Stimulated activated CD8-positive, alpha-beta memory T cell treated with anti-CD3 and anti-CD28 coated beads, Interleukin-15, amount 100 ng/mL, for 4 hours (primary cell): ENCODE data around the gene FAM177A1.
"Not testable (repeated sequence)": the region's sequence is repeated elsewhere in the genome, so short reads cannot be mapped to it uniquely, and the experiment has no call there.

Experiments used
- DNase-seq, 2 donors: peaks; one replicate each; pipeline ENCODE4 v3.0.0-alpha.2; 2020; ENCODE audit warnings: low read depth in 2 of 2

The FAM177A1 gene

GRCh38 chr14:35061113-35061791 lies 15.2 kb downstream of the FAM177A1 start:
- DNase-seq, result not testable (repeated sequence)

- DNase-seq, result not testable (repeated sequence)
Observed at GRCh38 chr14:35065731-35066130, 19.7 kb downstream of the FAM177A1 start.

DNA sequence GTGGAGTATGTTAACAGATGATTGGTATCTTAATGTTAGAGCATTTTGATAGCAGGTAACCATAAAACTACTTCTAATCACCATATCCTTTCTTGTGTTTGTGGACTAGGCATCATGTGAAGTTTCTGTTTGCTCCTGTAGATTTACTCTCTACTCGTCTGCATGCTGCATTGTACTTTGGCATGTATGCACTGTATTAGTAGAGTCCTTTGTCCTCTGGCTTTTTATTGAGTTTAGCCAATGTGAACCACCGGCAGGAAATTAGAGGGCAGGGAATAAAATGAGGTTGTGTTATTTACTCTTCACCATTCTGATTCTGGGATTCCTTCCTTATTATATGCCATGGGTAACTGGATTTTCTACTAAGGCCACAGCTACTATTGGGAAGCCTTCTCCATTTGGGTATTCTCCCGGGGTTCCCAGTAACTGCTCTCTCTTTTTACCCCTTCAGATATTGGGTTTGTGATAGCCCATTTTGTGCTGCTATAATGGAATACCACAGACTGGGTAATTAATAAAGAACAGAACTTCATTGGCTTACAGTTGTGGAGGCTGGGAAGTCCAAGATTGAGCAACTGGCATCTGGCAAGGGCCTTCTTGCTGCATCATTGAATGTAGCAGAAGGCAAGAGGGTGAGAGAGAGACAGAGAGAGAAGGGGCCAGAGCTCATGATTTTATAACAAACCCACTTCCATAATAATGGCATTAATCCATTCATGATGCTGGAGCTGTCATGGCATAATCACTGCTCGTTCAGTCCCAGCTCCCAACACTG lies 22.4 kb downstream of the FAM177A1 start:
- DNase-seq, result no peak

DNA sequence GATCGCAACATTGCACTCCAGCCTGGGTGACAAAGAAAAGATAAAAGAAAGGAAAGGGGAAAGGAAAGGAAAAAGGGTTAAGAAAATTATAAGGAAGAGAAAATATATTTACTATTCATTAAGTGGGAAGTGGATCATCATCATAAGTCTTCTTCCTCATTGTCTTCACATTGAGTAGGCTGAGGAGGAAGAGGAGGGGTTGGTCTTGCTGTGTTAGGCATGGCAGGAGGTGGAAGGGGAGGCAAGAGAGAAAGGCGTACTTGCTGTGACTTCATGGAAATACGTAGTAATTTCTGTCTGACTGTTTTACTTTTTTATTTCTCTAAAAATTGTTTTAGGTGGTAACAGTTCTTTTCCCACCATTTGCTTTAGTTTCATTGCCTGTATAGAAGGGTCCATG lies 26.2 kb downstream of the FAM177A1 start:
- no peak for DNase-seq

DNA sequence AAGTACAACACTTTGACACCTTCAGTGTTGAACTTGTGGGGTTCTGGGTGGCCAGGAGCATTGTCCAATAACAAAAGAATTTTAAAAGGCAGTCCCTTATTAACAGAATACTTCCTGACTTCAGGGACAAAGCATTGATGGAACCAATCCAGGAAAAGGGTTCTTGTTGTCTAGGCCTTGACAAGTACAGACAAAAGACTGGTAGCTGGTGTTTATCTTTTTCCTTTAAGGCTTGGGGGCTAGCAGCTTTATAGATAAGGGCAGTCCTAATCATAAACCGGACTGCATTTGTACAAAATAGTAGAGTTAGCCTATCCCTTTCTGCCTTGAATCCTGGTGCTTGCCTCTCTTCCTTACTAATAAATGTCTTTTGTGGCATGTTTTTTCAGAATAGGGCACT lies 27.4 kb downstream of the FAM177A1 start:
- DNase-seq, result no peak

DNA sequence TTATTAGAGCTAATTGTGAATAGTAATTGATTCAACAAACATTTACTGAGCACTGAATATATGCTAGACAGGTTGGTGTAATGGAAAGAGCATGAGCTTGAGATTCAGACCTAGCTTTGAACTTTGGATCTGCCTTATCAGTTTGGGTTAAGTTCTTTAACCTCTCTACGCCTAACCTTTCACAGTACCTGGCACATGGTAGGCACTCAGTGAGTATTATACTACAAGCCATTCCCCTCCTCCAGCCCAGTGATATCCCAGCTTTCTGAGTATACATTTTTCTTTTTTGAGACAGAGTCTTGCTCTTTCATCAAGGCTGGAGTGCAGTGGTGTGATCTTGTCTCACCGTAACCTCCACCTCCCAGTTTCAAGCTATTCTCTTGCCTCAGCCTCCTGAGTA lies 32.0 kb downstream of the FAM177A1 start:
- no peak for DNase-seq

DNA sequence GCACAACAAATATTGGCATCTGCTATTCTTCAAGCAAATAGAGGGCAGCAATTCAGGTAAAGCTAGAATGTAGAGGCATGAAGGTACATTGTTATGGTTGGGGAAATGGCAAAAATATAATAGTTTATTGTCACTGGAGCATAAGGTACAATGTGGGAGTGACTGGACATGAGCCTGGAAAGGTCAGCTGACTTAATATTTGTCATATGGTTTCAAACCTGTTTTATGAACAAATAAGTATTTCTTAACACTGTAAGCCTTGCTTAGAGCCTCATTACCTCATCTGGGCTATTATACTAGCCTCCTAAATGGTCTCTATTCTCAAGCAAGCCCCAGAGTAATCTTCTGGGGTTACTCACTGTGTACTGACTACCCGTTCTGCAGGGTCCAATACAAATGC lies 33.7 kb downstream of the FAM177A1 start:
- DNase-seq, result no peak

- no peak for DNase-seq
Observed at GRCh38 chr14:35083530-35084150, 37.6 kb downstream of the FAM177A1 start.

- DNase-seq, result no peak
Observed at GRCh38 chr14:35085441-35085840, 39.4 kb downstream of the FAM177A1 start.

GRCh38 chr14:35088514-35088913 lies 42.4 kb downstream of the FAM177A1 start:
- no peak for DNase-seq

DNA sequence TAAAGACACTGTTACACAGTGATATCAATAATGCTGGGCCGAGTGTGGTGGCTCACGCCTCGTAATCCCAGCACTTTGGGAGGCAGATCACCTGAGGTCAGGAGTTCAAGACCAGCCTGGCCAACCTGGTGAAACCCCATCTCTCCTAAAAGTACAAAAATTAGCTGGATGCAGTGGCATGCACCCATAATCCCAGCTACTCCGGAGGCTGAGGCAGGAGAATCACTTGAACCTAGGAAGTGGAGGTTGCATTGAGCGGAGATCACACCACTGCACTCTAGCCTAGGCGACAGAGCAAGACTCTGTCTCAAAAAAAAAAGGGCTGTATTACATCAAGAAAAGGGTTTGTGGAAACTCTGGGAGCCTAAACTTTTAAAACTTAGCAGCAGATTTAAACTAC lies 48.6 kb downstream of the FAM177A1 start:
- not testable (repeated sequence) for DNase-seq

DNA sequence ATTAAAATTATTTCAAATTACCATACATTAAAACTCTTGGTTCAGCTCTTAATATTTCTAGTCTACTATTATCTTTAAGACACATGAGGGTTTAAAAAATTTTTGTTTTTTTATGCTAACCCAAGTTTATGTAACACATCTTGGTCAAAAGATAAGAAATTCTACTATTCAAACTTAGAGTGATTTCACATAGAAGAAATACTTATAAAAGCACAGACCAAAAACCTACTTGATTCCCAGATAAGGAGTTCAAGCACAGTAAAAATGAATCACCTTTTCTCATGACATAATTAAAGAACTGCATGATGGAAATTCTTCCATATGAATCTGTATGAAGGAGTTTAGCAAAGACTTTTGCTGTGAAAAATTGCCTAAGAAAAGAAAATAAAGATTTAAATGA lies 61.8 kb downstream of the FAM177A1 start:
- DNase-seq, result no peak

DNA sequence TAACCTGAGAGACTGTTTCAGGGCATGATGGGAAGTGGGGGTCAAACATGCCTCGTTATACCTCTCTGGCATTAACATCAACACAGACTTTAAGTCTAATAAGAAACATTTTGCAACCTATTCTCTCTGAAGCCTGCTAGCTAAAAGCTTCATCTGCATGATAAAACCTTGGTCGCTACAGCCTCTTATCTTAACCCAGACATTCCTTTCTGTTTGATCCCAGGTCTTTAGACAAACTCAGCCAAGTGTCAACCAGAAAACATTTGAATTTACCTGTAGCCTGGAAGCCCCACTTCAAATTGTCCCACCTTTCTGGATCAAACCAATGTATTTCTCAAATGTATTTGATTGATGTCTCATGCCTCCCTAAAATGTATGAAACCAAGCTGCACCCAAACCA lies 66.6 kb downstream of the FAM177A1 start:
- no peak for DNase-seq

- DNase-seq, result no peak
Observed at GRCh38 chr14:35113308-35113950, 67.4 kb downstream of the FAM177A1 start.

- no peak for DNase-seq
Observed at GRCh38 chr14:35114036-35114435, 68.0 kb downstream of the FAM177A1 start.

GRCh38 chr14:35116242-35116641 lies 70.2 kb downstream of the FAM177A1 start:
- no peak for DNase-seq

DNA sequence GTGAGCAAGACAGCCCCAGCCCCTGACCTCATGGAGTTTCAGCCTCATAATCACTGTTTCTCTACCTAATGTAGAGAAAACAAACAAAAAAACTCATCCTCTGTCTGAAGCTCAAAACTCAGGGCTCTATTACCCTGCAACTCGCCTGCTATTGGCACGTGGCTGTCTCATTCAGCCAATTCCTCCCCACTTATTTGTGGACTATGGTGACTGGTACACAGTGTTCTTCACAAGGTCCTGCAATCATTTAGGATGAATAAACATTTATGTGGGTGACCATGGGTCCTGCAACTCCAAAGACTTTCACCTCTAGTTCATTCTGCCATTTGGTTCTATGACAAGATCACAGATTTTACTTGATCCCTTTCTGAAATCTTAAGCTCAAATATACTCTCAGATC lies 71.0 kb downstream of the FAM177A1 start:
- DNase-seq, result no peak

GRCh38 chr14:35121026-35121886 lies 75.2 kb downstream of the FAM177A1 start:
- no peak for DNase-seq

- peak; percentile 70 to 76 for DNase-seq
Observed at GRCh38 chr14:35121887-35122695, 76.0 kb downstream of the FAM177A1 start, which contains the start of the genes PPP2R3C and PRORP. PPP2R3C (minus strand) TSS chr14:35121990; CDS start chr14:35121959, 31 bp downstream. PRORP (plus strand) TSS chr14:35122552; CDS start chr14:35123246, 694 bp downstream.

- no peak for DNase-seq
Observed at GRCh38 chr14:35122696-35123387, 76.8 kb downstream of the FAM177A1 start.
